Liver (tissue), 9 donors: ENCODE results near the gene ATXN10. TPM values are rescaled to one million over a fixed set of nuclear protein-coding genes. Genes with fewer than 3 reads are reported as not detected.

Source experiments
- DNase-seq: peaks from one replicate; pipeline ENCODE4 v3.0.0-alpha.2; 2017; ENCODE audit warnings: low spot score
- H3K27ac ChIP-seq, 2 donors: one replicate each; pipeline ENCODE4 v1.7.0; 2013; ENCODE audit warnings: inconsistent platforms in 2 of 2, low read length in 2 of 2, control low read depth in 1 of 2, low read depth in 1 of 2, mild to moderate bottlenecking in 1 of 2
- H3K27me3 ChIP-seq, 4 donors: one replicate each; pipeline versions ENCODE4 v1.6.1 to v1.7.0; 2013; ENCODE audit warnings: low read length in 3 of 4, inconsistent platforms in 1 of 4, mild to moderate bottlenecking in 1 of 4, moderate library complexity in 1 of 4; ENCODE audit not compliant: control insufficient read depth in 4 of 4, insufficient read depth in 4 of 4
- H3K36me3 ChIP-seq, 4 donors: one replicate each; pipeline versions ENCODE4 v1.6.1 to v1.7.0; 2013; ENCODE audit warnings: low read length in 3 of 4, mild to moderate bottlenecking in 3 of 4, low read depth in 1 of 4, moderate library complexity in 1 of 4; ENCODE audit not compliant: control insufficient read depth in 4 of 4, insufficient read depth in 3 of 4
- H3K4me1 ChIP-seq, 4 donors: one replicate each; pipeline versions ENCODE4 v1.6.1 to v1.7.0; 2013; ENCODE audit warnings: low read length in 3 of 4, mild to moderate bottlenecking in 3 of 4, moderate library complexity in 1 of 4; ENCODE audit not compliant: control insufficient read depth in 4 of 4, insufficient read depth in 4 of 4
- H3K4me3 ChIP-seq, 3 donors: one replicate each; pipeline versions ENCODE4 v1.6.1 to v1.7.0; 2013; ENCODE audit warnings: low read length in 3 of 3, control low read depth in 1 of 3, low read depth in 1 of 3, mild to moderate bottlenecking in 1 of 3
- H3K9ac ChIP-seq, 2 donors: one replicate each; pipeline ENCODE4 v1.7.0; 2013; ENCODE audit warnings: low read length in 2 of 2, mild to moderate bottlenecking in 2 of 2, moderate library complexity in 2 of 2, control low read depth in 1 of 2, low read depth in 1 of 2
- H3K9me3 ChIP-seq, 4 donors: one replicate each; pipeline versions ENCODE4 v1.6.1 to v1.7.0; 2013; ENCODE audit warnings: low read length in 3 of 4; ENCODE audit not compliant: control insufficient read depth in 4 of 4
- FOXA1 ChIP-seq: IDR thresholded peaks from 2 replicates; pipeline ENCODE4 v1.6.1; 2016; ENCODE audit warnings: antibody characterized with exemption
- FOXA2 ChIP-seq: IDR thresholded peaks from 2 replicates; pipeline ENCODE4 v1.6.1; 2016; ENCODE audit warnings: antibody characterized with exemption
- GABPA ChIP-seq, 2 donors: IDR thresholded peaks in 1 of 2; conservative IDR thresholded peaks in 1 of 2; 2 replicates each; pipeline ENCODE4 v1.6.1; 2016; ENCODE audit warnings: antibody characterized with exemption in 2 of 2, mild to moderate bottlenecking in 1 of 2, moderate library complexity in 1 of 2
- HNF4G ChIP-seq: IDR thresholded peaks from 2 replicates; pipeline ENCODE4 v1.6.1; 2016; ENCODE audit warnings: antibody characterized with exemption
- JUND ChIP-seq, 2 donors: IDR thresholded peaks; 2 replicates each; pipeline ENCODE4 v1.6.1; 2016; ENCODE audit warnings: antibody characterized with exemption in 2 of 2
- NR2F2 ChIP-seq: IDR thresholded peaks from 2 replicates; pipeline ENCODE4 v1.6.1; 2016; ENCODE audit warnings: antibody characterized with exemption
- TAF1 ChIP-seq: conservative IDR thresholded peaks from 2 replicates; pipeline ENCODE4 v1.6.1; 2016; ENCODE audit warnings: antibody characterized with exemption, mild to moderate bottlenecking
- WGBS: extraction: QIAGEN DNeasy Blood & Tissue Kit; methylation state at CpG from one replicate; pipeline ENCODE4 v1.1.7; 2013; 5-methylcytosine and 5-hydroxymethylcytosine counted together
- polyA plus RNA-seq, 2 donors: library from polyadenylated mRNA; stranded (reverse) in 1 of 2; unstranded in 1 of 2; fragments of 200-250 nt in 1 of 2; fragments of >200 nt in 1 of 2; fragmentation: Nextera tagmentation in 1 of 2; extraction: Ambion mirVana in 1 of 2; gene quantifications; one replicate each; pipeline versions ENCODE4 v1.2.1 to v1.2.3, GENCODE V29; 2013 to 2015
- total RNA-seq, 2 donors: library from RNA; depleted of rRNA; stranded (reverse); fragments of >200 nt; gene quantifications; one replicate each; pipeline ENCODE4 v1.2.3, GENCODE V29; 2014
- TF ChIP-seq, protein P1 (sequence below): IDR thresholded peaks from 2 replicates; pipeline ENCODE4 v1.6.1; 2016; ENCODE audit warnings: antibody characterized with exemption
- TF ChIP-seq, protein P2 (sequence below): IDR thresholded peaks from 2 replicates; pipeline ENCODE4 v1.6.1; 2016; ENCODE audit warnings: antibody characterized with exemption
- TF ChIP-seq, protein P3 (sequence below): fragments of 150-350 bp; IDR thresholded peaks from 2 replicates; pipeline ENCODE4 v1.5.1; 2017; ENCODE audit warnings: improper control_type of control experiment, low read depth, low read length; ENCODE audit not compliant: missing input control
- TF ChIP-seq, protein P4 (sequence below): IDR thresholded peaks from 2 replicates; pipeline ENCODE4 v1.6.1; 2016; ENCODE audit warnings: antibody characterized with exemption
- TF ChIP-seq, protein P5 (sequence below): IDR thresholded peaks from 2 replicates; pipeline ENCODE4 v1.6.1; 2016; ENCODE audit warnings: antibody characterized with exemption, mild to moderate bottlenecking
- donor health status: healthy.
- donor health status: healthy.
- donor health status: healthy.
- donor health status: healthy.
- donor health status: healthy.

Gene ATXN10
- total and polyA plus RNA-seq, 4 donors = 34.9 to 100 (median 69.7) TPM

DNA sequence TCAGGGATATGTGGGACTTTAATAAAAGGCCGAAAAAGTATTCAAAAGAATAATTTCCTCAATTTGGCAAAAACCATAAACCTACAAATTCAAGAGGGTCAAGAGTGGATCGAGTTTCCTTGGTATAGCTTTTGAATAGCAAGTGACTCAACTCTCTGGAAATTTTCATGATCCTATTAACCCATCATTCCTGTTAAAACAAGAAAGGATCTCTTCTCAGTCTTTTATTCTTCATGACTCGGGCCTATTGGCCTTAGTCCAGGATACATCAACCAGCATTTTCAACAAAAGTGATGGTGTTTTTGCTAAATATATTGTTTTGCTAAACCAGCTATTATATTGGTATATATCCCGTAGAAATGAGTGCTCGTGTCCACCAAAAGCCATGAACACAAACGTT, 110.3 kb downstream of the ATXN10 start:
- no peak overlapping the region for H3K4me3 ChIP-seq
- 95% methylated on average over 6 of the region's 6 CpGs for WGBS
- TF ChIP-seq, protein P1, sequence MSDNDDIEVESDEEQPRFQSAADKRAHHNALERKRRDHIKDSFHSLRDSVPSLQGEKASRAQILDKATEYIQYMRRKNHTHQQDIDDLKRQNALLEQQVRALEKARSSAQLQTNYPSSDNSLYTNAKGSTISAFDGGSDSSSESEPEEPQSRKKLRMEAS = no peak
- TF ChIP-seq, protein P2, sequence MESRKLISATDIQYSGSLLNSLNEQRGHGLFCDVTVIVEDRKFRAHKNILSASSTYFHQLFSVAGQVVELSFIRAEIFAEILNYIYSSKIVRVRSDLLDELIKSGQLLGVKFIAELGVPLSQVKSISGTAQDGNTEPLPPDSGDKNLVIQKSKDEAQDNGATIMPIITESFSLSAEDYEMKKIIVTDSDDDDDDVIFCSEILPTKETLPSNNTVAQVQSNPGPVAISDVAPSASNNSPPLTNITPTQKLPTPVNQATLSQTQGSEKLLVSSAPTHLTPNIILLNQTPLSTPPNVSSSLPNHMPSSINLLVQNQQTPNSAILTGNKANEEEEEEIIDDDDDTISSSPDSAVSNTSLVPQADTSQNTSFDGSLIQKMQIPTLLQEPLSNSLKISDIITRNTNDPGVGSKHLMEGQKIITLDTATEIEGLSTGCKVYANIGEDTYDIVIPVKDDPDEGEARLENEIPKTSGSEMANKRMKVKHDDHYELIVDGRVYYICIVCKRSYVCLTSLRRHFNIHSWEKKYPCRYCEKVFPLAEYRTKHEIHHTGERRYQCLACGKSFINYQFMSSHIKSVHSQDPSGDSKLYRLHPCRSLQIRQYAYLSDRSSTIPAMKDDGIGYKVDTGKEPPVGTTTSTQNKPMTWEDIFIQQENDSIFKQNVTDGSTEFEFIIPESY = no peak
- TF ChIP-seq TAF1 (no peak), FOXA1 (no peak), HNF4G (no peak), GABPA (IDR thresholded peaks at IDR 0.05 in 1 of 2, conservative IDR thresholded peaks at IDR 0.05 in 1 of 2) (no peak), JUND (IDR thresholded peaks at IDR 0.05) (no peak), NR2F2 (no peak)
- TF ChIP-seq, protein P3, sequence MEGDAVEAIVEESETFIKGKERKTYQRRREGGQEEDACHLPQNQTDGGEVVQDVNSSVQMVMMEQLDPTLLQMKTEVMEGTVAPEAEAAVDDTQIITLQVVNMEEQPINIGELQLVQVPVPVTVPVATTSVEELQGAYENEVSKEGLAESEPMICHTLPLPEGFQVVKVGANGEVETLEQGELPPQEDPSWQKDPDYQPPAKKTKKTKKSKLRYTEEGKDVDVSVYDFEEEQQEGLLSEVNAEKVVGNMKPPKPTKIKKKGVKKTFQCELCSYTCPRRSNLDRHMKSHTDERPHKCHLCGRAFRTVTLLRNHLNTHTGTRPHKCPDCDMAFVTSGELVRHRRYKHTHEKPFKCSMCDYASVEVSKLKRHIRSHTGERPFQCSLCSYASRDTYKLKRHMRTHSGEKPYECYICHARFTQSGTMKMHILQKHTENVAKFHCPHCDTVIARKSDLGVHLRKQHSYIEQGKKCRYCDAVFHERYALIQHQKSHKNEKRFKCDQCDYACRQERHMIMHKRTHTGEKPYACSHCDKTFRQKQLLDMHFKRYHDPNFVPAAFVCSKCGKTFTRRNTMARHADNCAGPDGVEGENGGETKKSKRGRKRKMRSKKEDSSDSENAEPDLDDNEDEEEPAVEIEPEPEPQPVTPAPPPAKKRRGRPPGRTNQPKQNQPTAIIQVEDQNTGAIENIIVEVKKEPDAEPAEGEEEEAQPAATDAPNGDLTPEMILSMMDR = no peak
- TF ChIP-seq, protein P4, sequence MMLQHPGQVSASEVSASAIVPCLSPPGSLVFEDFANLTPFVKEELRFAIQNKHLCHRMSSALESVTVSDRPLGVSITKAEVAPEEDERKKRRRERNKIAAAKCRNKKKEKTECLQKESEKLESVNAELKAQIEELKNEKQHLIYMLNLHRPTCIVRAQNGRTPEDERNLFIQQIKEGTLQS = no peak
- TF ChIP-seq, protein P5, sequence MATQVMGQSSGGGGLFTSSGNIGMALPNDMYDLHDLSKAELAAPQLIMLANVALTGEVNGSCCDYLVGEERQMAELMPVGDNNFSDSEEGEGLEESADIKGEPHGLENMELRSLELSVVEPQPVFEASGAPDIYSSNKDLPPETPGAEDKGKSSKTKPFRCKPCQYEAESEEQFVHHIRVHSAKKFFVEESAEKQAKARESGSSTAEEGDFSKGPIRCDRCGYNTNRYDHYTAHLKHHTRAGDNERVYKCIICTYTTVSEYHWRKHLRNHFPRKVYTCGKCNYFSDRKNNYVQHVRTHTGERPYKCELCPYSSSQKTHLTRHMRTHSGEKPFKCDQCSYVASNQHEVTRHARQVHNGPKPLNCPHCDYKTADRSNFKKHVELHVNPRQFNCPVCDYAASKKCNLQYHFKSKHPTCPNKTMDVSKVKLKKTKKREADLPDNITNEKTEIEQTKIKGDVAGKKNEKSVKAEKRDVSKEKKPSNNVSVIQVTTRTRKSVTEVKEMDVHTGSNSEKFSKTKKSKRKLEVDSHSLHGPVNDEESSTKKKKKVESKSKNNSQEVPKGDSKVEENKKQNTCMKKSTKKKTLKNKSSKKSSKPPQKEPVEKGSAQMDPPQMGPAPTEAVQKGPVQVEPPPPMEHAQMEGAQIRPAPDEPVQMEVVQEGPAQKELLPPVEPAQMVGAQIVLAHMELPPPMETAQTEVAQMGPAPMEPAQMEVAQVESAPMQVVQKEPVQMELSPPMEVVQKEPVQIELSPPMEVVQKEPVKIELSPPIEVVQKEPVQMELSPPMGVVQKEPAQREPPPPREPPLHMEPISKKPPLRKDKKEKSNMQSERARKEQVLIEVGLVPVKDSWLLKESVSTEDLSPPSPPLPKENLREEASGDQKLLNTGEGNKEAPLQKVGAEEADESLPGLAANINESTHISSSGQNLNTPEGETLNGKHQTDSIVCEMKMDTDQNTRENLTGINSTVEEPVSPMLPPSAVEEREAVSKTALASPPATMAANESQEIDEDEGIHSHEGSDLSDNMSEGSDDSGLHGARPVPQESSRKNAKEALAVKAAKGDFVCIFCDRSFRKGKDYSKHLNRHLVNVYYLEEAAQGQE = no peak
- no peak for DNase-seq
- H3K4me1 ChIP-seq = peaks cover 0 to 22% (median 13%) of the 10 kb centered on the region in 4 donors
- no peaks in the 10 kb centered on the region for H3K9me3 ChIP-seq
- no peaks in the 10 kb centered on the region for H3K27me3 ChIP-seq
- no peak overlapping the region for H3K9ac ChIP-seq
- peaks cover 0 to 5% (median 2%) of the 10 kb centered on the region in 4 donors for H3K36me3 ChIP-seq
- H3K27ac ChIP-seq = no peak overlapping the region

DNA sequence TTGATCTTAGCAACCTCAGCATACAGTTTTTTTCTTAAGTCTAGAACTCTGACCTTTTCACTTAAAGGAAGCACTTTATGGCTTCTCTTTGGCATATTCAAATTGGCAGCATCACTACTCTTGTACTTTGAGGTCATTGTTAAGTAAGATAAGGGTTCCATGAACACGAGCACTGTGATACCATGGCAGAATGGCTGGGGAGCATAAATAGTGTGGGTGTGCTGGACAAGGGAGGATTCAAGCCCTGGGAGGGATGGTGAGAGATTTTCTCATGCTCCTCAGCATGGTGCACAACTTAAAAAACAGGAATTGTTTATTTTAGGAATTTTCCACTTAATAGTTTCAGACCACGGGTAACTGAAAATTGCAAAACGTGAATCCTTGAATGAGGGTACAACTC, 111.4 kb downstream of the ATXN10 start:
- H3K4me1 ChIP-seq = peaks cover 0 to 25% (median 15%) of the 10 kb centered on the region in 4 donors
- no peak overlapping the region for H3K9ac ChIP-seq
- TF ChIP-seq FOXA2 = no peak
- no peak for TF ChIP-seq GABPA (IDR thresholded peaks at IDR 0.05 in 1 of 2, conservative IDR thresholded peaks at IDR 0.05 in 1 of 2)
- TF ChIP-seq FOXA1 = no peak
- H3K27me3 ChIP-seq = no peaks in the 10 kb centered on the region
- no peak overlapping the region for H3K4me3 ChIP-seq
- H3K9me3 ChIP-seq = no peaks in the 10 kb centered on the region
- H3K36me3 ChIP-seq = peaks cover 0 to 5% (median 2%) of the 10 kb centered on the region in 4 donors
- no peak for DNase-seq
- WGBS = 88% methylated on average over 3 of the region's 3 CpGs
- H3K27ac ChIP-seq = peak overlapping the region; percentile 19
